Heart left ventricle (tissue), 16 donors: ENCODE measurements around the gene ABHD17A. TPM values are rescaled to one million over a fixed set of nuclear protein-coding genes. Genes with fewer than 3 reads are reported as not detected.

Experiments
- ATAC-seq, 4 donors: fragments of 200-7000 bp; cut with Tn5 transposase; one replicate each; pipeline ENCODE4 v1.9.1; 2020 to 2022; ENCODE audit warnings: moderate library complexity in 4 of 4, mild to moderate bottlenecking in 3 of 4, moderate number of reproducible peaks in 1 of 4
- DNase-seq, 5 donors: peaks; one replicate each; pipeline ENCODE4 v3.0.0-alpha.2; 2020
- H3K27ac ChIP-seq, 12 donors: fragments of 200-600 bp; sonication (generic) in 4 of 12; one replicate each; pipeline versions ENCODE4 v1.5.0 to v1.8.0; 2016 to 2022; ENCODE audit warnings: mild to moderate bottlenecking in 2 of 12
- H3K27me3 ChIP-seq, 9 donors: fragments of 200-600 bp; sonication (generic) in 2 of 9; one replicate each; pipeline versions ENCODE4 v1.5.1 to v1.8.0; 2016 to 2022; ENCODE audit warnings: mild to moderate bottlenecking in 3 of 9
- H3K36me3 ChIP-seq, 9 donors: fragments of 200-600 bp; sonication (generic) in 2 of 9; one replicate each; pipeline versions ENCODE4 v1.5.0 to v1.8.0; 2018 to 2022; ENCODE audit warnings: mild to moderate bottlenecking in 2 of 9
- H3K4me1 ChIP-seq, 12 donors: fragments of 200-600 bp; sonication (generic) in 4 of 12; one replicate each; pipeline versions ENCODE4 v1.5.0 to v1.8.0; 2016 to 2022; ENCODE audit warnings: mild to moderate bottlenecking in 3 of 12
- H3K4me3 ChIP-seq, 12 donors: fragments of 200-600 bp; sonication (generic) in 4 of 12; one replicate each; pipeline versions ENCODE4 v1.5.0 to v1.8.0; 2017 to 2022; ENCODE audit warnings: mild to moderate bottlenecking in 9 of 12, moderate library complexity in 4 of 12
- H3K9me3 ChIP-seq, 12 donors: fragments of 200-600 bp; sonication (generic) in 4 of 12; one replicate each; pipeline versions ENCODE4 v1.5.0 to v1.8.0; 2016 to 2022; ENCODE audit warnings: mild to moderate bottlenecking in 1 of 12
- POLR2A ChIP-seq, 2 donors: fragments of 450-650 bp; IDR thresholded peaks; one replicate each; pipeline ENCODE4 v1.6.1; 2017; ENCODE audit warnings: antibody characterized with exemption in 2 of 2, mild to moderate bottlenecking in 2 of 2, moderate library complexity in 2 of 2
- WGBS, 4 donors: extraction: QIAGEN DNeasy Blood & Tissue Kit in 2 of 4; methylation state at CpG; one replicate each; pipeline versions ENCODE4 v1.1.5 to v1.1.7; 2013 to 2018; 5-methylcytosine and 5-hydroxymethylcytosine counted together
- intact Hi-C, 10 donors: fragments of 100-400 bp; cut with DNase I; formaldehyde crosslinking; loops; one replicate each; pipeline versions ENCODE4 v1.11.1 to v1.14.2; 2022
- polyA plus RNA-seq, 2 donors: library from polyadenylated mRNA; stranded (reverse); fragments of 200-250 nt; gene quantifications; one replicate each; pipeline ENCODE4 v1.2.3, GENCODE V29; 2013
- total RNA-seq, 9 donors: library from RNA; depleted of rRNA in 2 of 9; stranded (reverse); fragments of >200 nt in 2 of 9; fragmentation: NEBNext Ultra II Directional in 3 of 9; extraction: Animal tissue kit (Norgen Biotek cat#: 25700) in 3 of 9; gene quantifications; one replicate each; pipeline versions ENCODE4 v1.1.0 to v1.2.4, GENCODE V29; 2016 to 2023
- TF ChIP-seq, protein P1 (sequence below), 12 donors: fragments of 200-600 bp; sonication (generic) in 4 of 12; IDR thresholded peaks; one replicate each; pipeline versions ENCODE4 v1.5.0 to v1.8.0; 2018 to 2022; ENCODE audit warnings: antibody characterized with exemption in 12 of 12, mild to moderate bottlenecking in 5 of 12
- donor health status: ischemic (EF 13 %, LVEDD 7.1; RV severe dilation, severe dysfunction).
- donor health status: healthy with polysubstance abuse.
- donor health status: DM: no; HTN: yes; CAD: no.
- donor health status: DM: no; HTN: no; CAD: no.
- donor health status: ischemic (EF 25% LVEDD 6.9; RV normal size, moderate dysfunction).
- donor health status: ischemic (EF 25% LVEDD 5.7; RV mildly dilated, moderate dysfunction).
- donor health status: healthy.
- donor health status: DM: yes; HTN: yes; CAD: no.
- donor health status: ischemic (EF 35%, LVEDD 5.7; RV mildly dilated, moderate dysfunction).
- donor health status: nonischemic (EF 11% LVEDD 7.7; RV severe dilation, severe dysfunction).
- donor health status: DM: yes; HTN: yes; CAD: no.
- donor health status: PGD.
- donor health status: ischemic (EF 29% LVEDD 5.4; RV normal size, mild dysfunction).
- donor health status: nonischemic (EF 23%, LVEDD 6.1; RV moderate dilation, normal function).

The ABHD17A gene
- total and polyA plus RNA-seq, 11 donors = 48.5 to 121 (median 59.2) TPM

- no peak for ATAC-seq
- peak in 2 of 5 donors; percentile 33 to 69 for DNase-seq
- TF ChIP-seq POLR2A (IDR thresholded peaks at IDR 0.05) = no peak
- TF ChIP-seq, protein P1, sequence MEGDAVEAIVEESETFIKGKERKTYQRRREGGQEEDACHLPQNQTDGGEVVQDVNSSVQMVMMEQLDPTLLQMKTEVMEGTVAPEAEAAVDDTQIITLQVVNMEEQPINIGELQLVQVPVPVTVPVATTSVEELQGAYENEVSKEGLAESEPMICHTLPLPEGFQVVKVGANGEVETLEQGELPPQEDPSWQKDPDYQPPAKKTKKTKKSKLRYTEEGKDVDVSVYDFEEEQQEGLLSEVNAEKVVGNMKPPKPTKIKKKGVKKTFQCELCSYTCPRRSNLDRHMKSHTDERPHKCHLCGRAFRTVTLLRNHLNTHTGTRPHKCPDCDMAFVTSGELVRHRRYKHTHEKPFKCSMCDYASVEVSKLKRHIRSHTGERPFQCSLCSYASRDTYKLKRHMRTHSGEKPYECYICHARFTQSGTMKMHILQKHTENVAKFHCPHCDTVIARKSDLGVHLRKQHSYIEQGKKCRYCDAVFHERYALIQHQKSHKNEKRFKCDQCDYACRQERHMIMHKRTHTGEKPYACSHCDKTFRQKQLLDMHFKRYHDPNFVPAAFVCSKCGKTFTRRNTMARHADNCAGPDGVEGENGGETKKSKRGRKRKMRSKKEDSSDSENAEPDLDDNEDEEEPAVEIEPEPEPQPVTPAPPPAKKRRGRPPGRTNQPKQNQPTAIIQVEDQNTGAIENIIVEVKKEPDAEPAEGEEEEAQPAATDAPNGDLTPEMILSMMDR (IDR thresholded peaks at IDR 0.05) = no peak
- intact Hi-C loops = no loop called here
- peaks cover 10 to 62% (median 41%) of the 10 kb centered on the region in 12 donors for H3K4me1 ChIP-seq
- H3K27ac ChIP-seq = no peak overlapping the region
- peaks cover 0 to 6% (median 0%) of the 10 kb centered on the region in 9 donors for H3K36me3 ChIP-seq
- H3K27me3 ChIP-seq = peaks cover 0 to 7% (median 0%) of the 10 kb centered on the region in 9 donors
- 21 to 49% (median 36%) methylated on average over 35 to 66 of the region's 66 CpGs for WGBS, 4 donors
- no peak overlapping the region for H3K4me3 ChIP-seq
- no peaks in the 10 kb centered on the region for H3K9me3 ChIP-seq
Observed at GRCh38 chr19:1851654-1852580, 33.4 kb downstream of the ABHD17A start.

DNA sequence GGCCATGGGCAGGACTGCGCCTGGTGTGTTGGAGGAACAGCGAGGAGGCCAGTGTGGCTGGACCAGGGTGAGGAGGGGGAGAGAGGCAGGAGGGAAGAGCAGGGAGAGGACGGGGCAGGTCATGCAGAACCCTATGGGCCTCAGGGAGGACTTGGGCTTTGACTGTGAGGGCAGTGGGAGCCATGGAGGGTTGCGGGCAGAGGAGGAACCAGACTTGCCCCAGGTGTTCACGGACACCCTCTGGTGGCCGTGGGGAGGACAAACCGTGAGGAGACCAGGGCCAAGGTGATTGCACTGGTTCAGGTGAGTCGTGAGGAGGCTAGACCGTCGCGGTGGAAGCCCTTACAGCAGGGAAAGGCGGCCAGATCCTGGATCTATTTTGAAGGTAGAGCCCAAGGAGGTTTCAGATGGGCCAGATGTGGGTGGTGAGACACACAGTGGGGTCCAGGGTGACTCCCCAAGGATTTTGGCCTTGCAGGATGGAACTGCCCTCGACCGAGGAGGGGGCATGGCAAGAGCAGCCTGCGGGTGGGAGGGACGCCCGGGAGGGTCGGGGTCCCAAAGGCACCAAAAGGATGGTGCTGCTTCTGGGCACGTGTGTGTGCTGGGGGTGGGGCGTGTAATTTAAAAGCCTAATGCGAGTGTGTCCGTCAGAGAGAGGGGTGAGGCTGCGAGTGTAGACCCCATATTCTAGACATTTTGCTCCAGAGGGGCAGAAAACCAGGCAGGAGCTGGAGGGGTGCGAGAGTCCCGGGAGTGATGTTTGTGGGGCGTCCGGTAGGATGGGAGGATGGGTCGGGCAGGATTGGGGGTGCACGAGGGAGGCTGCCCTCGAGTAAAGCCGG lies 34.3 kb downstream of the ABHD17A start:
- Histone ChIP-seq H3K4me1 (peaks cover 16 to 62% (median 41%) of the 10 kb centered on the region in 12 donors), H3K4me3 (no peak overlapping the region), H3K9me3 (no peaks in the 10 kb centered on the region), H3K36me3 (peaks cover 0 to 6% (median 0%) of the 10 kb centered on the region in 9 donors), H3K27ac (no peak overlapping the region), H3K27me3 (peaks cover 0 to 7% (median 0%) of the 10 kb centered on the region in 9 donors)
- TF ChIP-seq, protein P1 (IDR thresholded peaks at IDR 0.05) = no peak
- TF ChIP-seq POLR2A (IDR thresholded peaks at IDR 0.05) = no peak
- intact Hi-C loops = no loop called here
- no peak for ATAC-seq
- WGBS, 4 donors = 70 to 77% (median 76%) methylated on average over 30 to 31 of the region's 31 CpGs
- DNase-seq = no peak

DNA sequence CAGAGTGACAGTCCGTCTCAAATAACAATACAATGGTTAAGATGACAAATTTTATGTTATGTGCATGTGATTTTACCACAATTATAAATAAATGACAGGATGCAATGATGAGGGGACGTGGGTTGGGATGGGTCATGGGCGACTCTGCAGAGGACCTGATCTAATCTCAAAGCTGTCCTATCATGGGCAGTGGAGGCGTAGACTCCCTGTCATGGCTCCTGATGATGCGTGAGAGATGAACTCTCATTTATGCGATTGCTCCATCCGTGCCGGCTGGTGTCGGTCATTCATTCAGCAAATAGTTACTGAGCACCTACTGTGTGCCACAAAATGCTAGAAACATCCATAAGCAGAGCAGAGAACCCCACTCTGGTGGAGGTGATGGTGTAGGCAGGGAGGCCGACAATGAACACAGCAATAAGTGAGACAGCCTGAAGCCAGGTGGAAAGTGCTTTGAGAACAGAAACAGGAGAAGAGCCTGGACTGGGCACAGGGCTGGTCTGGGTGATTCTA lies 35.4 kb downstream of the ABHD17A start:
- WGBS, 4 donors = 89 to 94% (median 91%) methylated on average over 10 of the region's 10 CpGs
- no peak for ATAC-seq

More for the DNA sequence above, 35.4 kb downstream of the ABHD17A start:
- TF ChIP-seq, protein P1 (IDR thresholded peaks at IDR 0.05) = no peak
- TF ChIP-seq POLR2A (IDR thresholded peaks at IDR 0.05) = no peak
- Histone ChIP-seq H3K4me1 (peaks cover 20 to 62% (median 44%) of the 10 kb centered on the region in 12 donors), H3K4me3 (no peak overlapping the region), H3K9me3 (no peaks in the 10 kb centered on the region), H3K27ac (no peak overlapping the region), H3K27me3 (peaks cover 0 to 7% (median 0%) of the 10 kb centered on the region in 9 donors), H3K36me3 (peaks cover 0 to 14% (median 0%) of the 10 kb centered on the region in 9 donors)
- no peak for DNase-seq
- intact Hi-C loops = no loop called here
